IMR-90 (cell line): ENCODE measurements around the gene LAG3. TPM values are rescaled to one million over a fixed set of nuclear protein-coding genes. Genes with fewer than 3 reads are reported as not detected.

ENCODE experiments used
- ATAC-seq: fragments of 200-7000 bp; cut with Tn5 transposase; 2 replicates; pipeline ENCODE4 v1.9.1; 2020; ENCODE audit warnings: low read depth, mild to moderate bottlenecking, moderate library complexity
- BruUV-seq: library from RNA; stranded (reverse); fragments of 400-500 nt; replicated peaks from 2 replicates; lab custom pipeline; 2021; lab: Mats Ljungman, UMichigan
- CTCF ChIA-PET: fragments of 300-600 bp; formaldehyde crosslinking; extraction: SDS; loops from one replicate; lab custom pipeline; 2021; ENCODE audit warnings: antibody characterized with exemption; lab: Yijun Ruan, JAX
- POLR2A ChIA-PET: fragments of 300-600 bp; sonication (Branson Sonifier 250); formaldehyde crosslinking; loops from one replicate; lab custom pipeline; 2022; ENCODE audit warnings: antibody characterized with exemption; ENCODE audit not compliant: unreplicated experiment; lab: Charles Lee
- DNase-seq: peaks from one replicate; pipeline ENCODE4 v3.0.0; 2013
- H2AFZ ChIP-seq: replicated peaks from 2 replicates; pipeline ENCODE3; 2013; ENCODE audit warnings: low read length, mild to moderate bottlenecking; ENCODE audit not compliant: poor library complexity
- H2AK5ac ChIP-seq: 2 replicates; pipeline ENCODE4 v1.6.1; 2013; ENCODE audit warnings: low read depth, low read length, inconsistent platforms
- H2AK9ac ChIP-seq: replicated peaks from 2 replicates; pipeline ENCODE3; 2013; ENCODE audit warnings: mild to moderate bottlenecking, low read depth, low read length, moderate library complexity; ENCODE audit not compliant: poor library complexity
- H2BK120ac ChIP-seq: 2 replicates; pipeline ENCODE4 v1.6.1; 2013; ENCODE audit warnings: low read depth, low read length, inconsistent platforms
- H2BK15ac ChIP-seq: 3 replicates; pipeline ENCODE4 v1.6.1; 2013; ENCODE audit warnings: low read depth, low read length, inconsistent platforms
- H2BK20ac ChIP-seq: 2 replicates; pipeline ENCODE4 v1.6.1; 2013; ENCODE audit warnings: low read depth, mild to moderate bottlenecking, inconsistent platforms, low read length, moderate library complexity
- H2BK5ac ChIP-seq: 2 replicates; pipeline ENCODE4 v1.6.1; 2013; ENCODE audit warnings: mild to moderate bottlenecking, low read depth, low read length, inconsistent platforms; ENCODE audit not compliant: poor library complexity, severe bottlenecking
- H3K14ac ChIP-seq: replicated peaks from 2 replicates; pipeline ENCODE4 v1.6.1; 2013; ENCODE audit warnings: low read depth, low read length, inconsistent platforms
- H3K18ac ChIP-seq: 2 replicates; pipeline ENCODE4 v1.6.1; 2013; ENCODE audit warnings: low read depth, low read length, control low read depth
- H3K23ac ChIP-seq: 2 replicates; pipeline ENCODE4 v1.6.1; 2013; ENCODE audit warnings: low read depth, low read length, inconsistent platforms
- H3K27ac ChIP-seq: 2 replicates; pipeline ENCODE4 v1.5.1; 2013; ENCODE audit warnings: mild to moderate bottlenecking, control low read depth, low read length; ENCODE audit not compliant: insufficient read depth
- H3K27me3 ChIP-seq: 2 replicates; pipeline ENCODE4 v1.6.1; 2013; ENCODE audit warnings: low read length; ENCODE audit not compliant: control insufficient read depth, insufficient read depth
- H3K36me3 ChIP-seq: 2 replicates; pipeline ENCODE4 v1.6.1; 2013; ENCODE audit warnings: low read length, mixed read lengths; ENCODE audit not compliant: control insufficient read depth, insufficient read depth
- H3K4ac ChIP-seq: 2 replicates; pipeline ENCODE4 v1.6.1; 2013; ENCODE audit warnings: low read depth, low read length, inconsistent platforms
- H3K4me1 ChIP-seq: 2 replicates; pipeline ENCODE4 v1.6.1; 2013; ENCODE audit warnings: low read length, mixed read lengths; ENCODE audit not compliant: control insufficient read depth, insufficient read depth
- H3K4me2 ChIP-seq: 2 replicates; pipeline ENCODE4 v1.6.1; 2013; ENCODE audit warnings: low read depth, mild to moderate bottlenecking, control low read depth, low read length, moderate library complexity
- H3K4me3 ChIP-seq: 2 replicates; pipeline ENCODE4 v1.5.1; 2013; ENCODE audit warnings: low read depth, mild to moderate bottlenecking, control low read depth, low read length, moderate library complexity; ENCODE audit not compliant: insufficient read depth
- H3K56ac ChIP-seq: 2 replicates; pipeline ENCODE4 v1.6.1; 2013; ENCODE audit warnings: low read length, inconsistent platforms; ENCODE audit not compliant: insufficient read depth; ENCODE audit errors: extremely low read depth
- H3K79me1 ChIP-seq, 2 experiments: 2 replicates each; pipeline ENCODE4 v1.6.1; 2013; ENCODE audit warnings: low read length in 2 of 2, inconsistent platforms in 1 of 2, low read depth in 1 of 2
- H3K9ac ChIP-seq: 2 replicates; pipeline ENCODE4 v1.6.1; 2013; ENCODE audit warnings: low read depth, low read length, control low read depth
- H3K9me1 ChIP-seq: 2 replicates; pipeline ENCODE4 v1.6.1; 2013; ENCODE audit warnings: low read length, inconsistent platforms; ENCODE audit not compliant: insufficient read depth
- H3K9me3 ChIP-seq: 2 replicates; pipeline ENCODE4 v1.6.1; 2013; ENCODE audit warnings: low read length; ENCODE audit not compliant: control insufficient read depth, insufficient read depth
- H4K20me1 ChIP-seq: 2 replicates; pipeline ENCODE4 v1.6.1; 2013; ENCODE audit warnings: low read length, inconsistent platforms; ENCODE audit not compliant: insufficient read depth
- H4K5ac ChIP-seq: 2 replicates; pipeline ENCODE4 v1.6.1; 2013; ENCODE audit warnings: mild to moderate bottlenecking, low read depth, low read length, control low read depth
- H4K8ac ChIP-seq, 2 experiments: 2 replicates each; pipeline ENCODE4 v1.6.1; 2013; ENCODE audit warnings: low read depth in 2 of 2, low read length in 2 of 2, control low read depth in 1 of 2, inconsistent platforms in 1 of 2
- H4K91ac ChIP-seq: 2 replicates; pipeline ENCODE4 v1.6.1; 2013; ENCODE audit warnings: low read depth, low read length, inconsistent platforms; ENCODE audit not compliant: insufficient read depth
- BHLHE40 ChIP-seq: fragments of 150-350 bp; IDR thresholded peaks from 2 replicates; pipeline ENCODE4 v1.6.1; 2016; ENCODE audit warnings: mild to moderate bottlenecking, low read depth, low read length
- CEBPB ChIP-seq: IDR thresholded peaks from 2 replicates; pipeline ENCODE4 v1.6.1; 2012; ENCODE audit warnings: low read depth, low read length, improper control_type of control experiment
- ELK1 ChIP-seq: fragments of 150-350 bp; IDR thresholded peaks from 2 replicates; pipeline ENCODE4 v1.6.1; 2016; ENCODE audit warnings: low read depth, mild to moderate bottlenecking, low read length, moderate library complexity, borderline replicate concordance
- FOS ChIP-seq: fragments of 150-350 bp; IDR thresholded peaks from 2 replicates; pipeline ENCODE4 v1.6.1; 2016; ENCODE audit warnings: low read depth, low read length
- NFE2L2 ChIP-seq: fragments of 150-350 bp; IDR thresholded peaks from 2 replicates; pipeline ENCODE4 v1.6.1; 2016; ENCODE audit warnings: low read depth, mild to moderate bottlenecking, low read length
- RCOR1 ChIP-seq: IDR thresholded peaks from 2 replicates; pipeline ENCODE4 v1.6.1; 2012; ENCODE audit warnings: mild to moderate bottlenecking, low read length, improper control_type of control experiment; ENCODE audit not compliant: insufficient replicate concordance
- RFX5 ChIP-seq: IDR thresholded peaks from 2 replicates; pipeline ENCODE4 v1.8.0; 2012; ENCODE audit warnings: low read depth, mild to moderate bottlenecking, low read length, moderate library complexity
- USF2 ChIP-seq: fragments of 150-350 bp; IDR thresholded peaks from 2 replicates; pipeline ENCODE4 v1.6.1; 2017; ENCODE audit warnings: mild to moderate bottlenecking, antibody characterized with exemption, low read length, low read depth
- WGBS, 2 experiments: methylation state at CpG; one replicate each; pipeline versions ENCODE4 v1.1.5 to v1.1.7; 2013; ENCODE audit warnings: missing lambda C conversion rate in 2 of 2; ENCODE audit not compliant: insufficient read length in 1 of 2; ENCODE audit errors: extremely low coverage in 2 of 2; 5-methylcytosine and 5-hydroxymethylcytosine counted together
- dilution Hi-C: fragments of 300-500 bp; cut with HindIII; formaldehyde crosslinking; loops from one replicate; pipeline ENCODE4 v1.14.3; 2018; ENCODE audit warnings: low sequenced_read_pairs; ENCODE audit not compliant: unreplicated experiment
- in situ Hi-C: fragments of 300-500 bp; cut with MboI; formaldehyde crosslinking; loops from 3 replicates; pipeline ENCODE4 v1.14.3; 2019; ENCODE audit warnings: low sequenced_read_pairs, inconsistent platforms, mixed read lengths
- intact Hi-C: fragments of 100-400 bp; cut with micrococcal nuclease; formaldehyde crosslinking; loops from 2 replicates; pipeline ENCODE4 v1.10.0; 2022
- polyA plus RNA-seq, 3 experiments: library from polyadenylated mRNA; depleted of rRNA; stranded (reverse); fragments of >200 nt; gene quantifications; 2 replicates each; pipeline ENCODE4 v1.2.3, GENCODE V29; 2012; ENCODE audit warnings: low replicate concordance in 1 of 3
- total RNA-seq: library from RNA; depleted of rRNA; stranded (reverse); fragments of >200 nt; gene quantifications from 2 replicates; pipeline ENCODE4 v1.2.3, GENCODE V29; 2012

The LAG3 gene
- total and polyA plus RNA-seq, 2 of the 4 experiments (the other 2 are of a cell fraction), result 0.41 TPM; not detected in 1

GRCh38 chr12:6784296-6784695, 12.0 kb downstream of the LAG3 start:
- BruUV-seq, result no TSS peak

More at GRCh38 chr12:6784296-6784695, 12.0 kb downstream of the LAG3 start:
- no peak overlapping the region for H3K56ac ChIP-seq
- H2AFZ ChIP-seq, result peak overlapping the region; percentile 32
- intact Hi-C loops, result no loop called here
- no peak overlapping the region for H3K4me3 ChIP-seq
- no peak overlapping the region for H2AK5ac ChIP-seq
- H3K79me1 ChIP-seq, result no peaks in the 10 kb centered on the region
- H3K27me3 ChIP-seq, result no peaks in the 10 kb centered on the region
- no peak overlapping the region for H2BK20ac ChIP-seq
- POLR2A ChIA-PET, result no interaction called here
- H3K9ac ChIP-seq, result no peak overlapping the region
- peak; percentile 33; the same call in 1 of the 2 replicates for ATAC-seq
- no peak overlapping the region for H4K8ac ChIP-seq
- H3K4ac ChIP-seq, result no peak overlapping the region
- dilution Hi-C loops, result no loop called here
- no peak overlapping the region for H3K27ac ChIP-seq
- no peak overlapping the region for H3K23ac ChIP-seq
- H3K4me1 ChIP-seq, result peaks cover 4% of the 10 kb centered on the region
- H3K18ac ChIP-seq, result no peak overlapping the region
- no peak overlapping the region for H4K5ac ChIP-seq
- no peak for DNase-seq
- no peak overlapping the region for H4K91ac ChIP-seq
- CTCF ChIA-PET, result interaction anchor here (0.6 to 0.7 kb wide), 2 partner anchors 37 to 50 kb away, joined by 3 read pairs; partner anchors contain the start of gene GPR162
- H2BK15ac ChIP-seq, result no peak overlapping the region
- H3K9me3 ChIP-seq, result no peaks in the 10 kb centered on the region
- no peak overlapping the region for H2BK5ac ChIP-seq
- H3K9me1 ChIP-seq, result peaks cover 8% of the 10 kb centered on the region; the same call in 1 of the 2 replicates
- H3K36me3 ChIP-seq, result no peaks in the 10 kb centered on the region
- H4K20me1 ChIP-seq, result no peaks in the 10 kb centered on the region
- H2AK9ac ChIP-seq, result peak overlapping the region; percentile 55
- H3K4me2 ChIP-seq, result no peak overlapping the region
- 52% methylated on average over 4 of the region's 5 CpGs; no CpG with 5 or more reads in 1 of the 2 experiments for WGBS, 2 experiments
- no peak overlapping the region for H2BK120ac ChIP-seq
- H3K14ac ChIP-seq, result no peak overlapping the region
- in situ Hi-C loops, result no loop called here
- TF ChIP-seq CEBPB (no peak), NFE2L2 (no peak), BHLHE40 (no peak), FOS (no peak), ELK1 (no peak), USF2 (no peak), RCOR1 (no peak), RFX5 (no peak)
